ENCODE measurements around the gene ZNF396. TPM values are rescaled to one million over a fixed set of nuclear protein-coding genes. Genes with fewer than 3 reads are reported as not detected.

The ZNF396 gene
- total and polyA plus RNA-seq, 2 donors (not counting 1 experiment from before 2014, with no cell fraction given): 0.40 to 3.2 TPM

GRCh38 chr18:35406666-35407065 lies 29.5 kb upstream of the ZNF396 start:
- DNase-seq (no peak), ATAC-seq (ENCODE audit: low read depth) (no peak)
- ChIA-PET POLR2A (interaction anchor here (0.7 kb wide), 1 partner anchor 88 kb away, joined by 7 read pairs; no protein-coding TSS in a partner anchor), CTCF (interaction anchor here (1.2 to 1.4 kb wide), 3 partner anchors 20 to 543 kb away, joined by 3 to 6 read pairs (median 5); no protein-coding TSS in a partner anchor)
- H3K4me1 Mint-ChIP-seq: peaks cover 30% of the 10 kb centered on the region
- Histone ChIP-seq H3K4me2 (replicated peaks; ENCODE audit: low read depth, low read length, poor library complexity, severe bottlenecking) (no peak overlapping the region), H3K9me3 (ENCODE audit: control extremely low read depth in 1 of 3, control insufficient read depth in 2 of 3, insufficient read depth in 1 of 3, low read length in 2 of 3) (peaks cover 0 to 5% (median 0%) of the 10 kb centered on the region in 3 donors), H3K27ac (ENCODE audit: low read length in 2 of 2) (no peak overlapping the region), H3K27me3 (replicated peaks in 1 of 4; ENCODE audit: control extremely low read depth in 1 of 4, control insufficient read depth in 3 of 4, insufficient read depth in 4 of 4, low read length in 3 of 4) (no peaks in the 10 kb centered on the region), H3K36me3 (replicated peaks in 1 of 2; ENCODE audit: control extremely low read depth in 1 of 2, control insufficient read depth in 1 of 2, extremely low read depth in 1 of 2, insufficient read depth in 2 of 2, low read length in 1 of 2) (no peaks in the 10 kb centered on the region), H3K4me1 (ENCODE audit: control insufficient read depth in 2 of 2, insufficient read depth in 2 of 2, low read length in 2 of 2) (peaks cover 28 to 35% of the 10 kb centered on the region in 2 donors), H2AFZ (ENCODE audit: insufficient read depth, low read depth, low read length, poor library complexity, severe bottlenecking) (no peak overlapping the region), H3K79me2 (ENCODE audit: control insufficient read depth, insufficient read depth, low read length) (no peaks in the 10 kb centered on the region), H3K4me3 (ENCODE audit: control extremely low read depth in 1 of 5, extremely low read depth in 1 of 5, insufficient read depth in 1 of 5, low read depth in 2 of 5, low read length in 4 of 5) (no peak overlapping the region), H4K20me1 (ENCODE audit: control insufficient read depth, insufficient read depth, low read length, poor library complexity, severe bottlenecking) (no peaks in the 10 kb centered on the region), H3K9ac (ENCODE audit: low read length) (no peak overlapping the region)
- H3K9me3 Mint-ChIP-seq (ENCODE audit: insufficient read depth): no peaks in the 10 kb centered on the region
- no peaks in the 10 kb centered on the region for H3K27me3 Mint-ChIP-seq
- no peak overlapping the region for H3K4me3 Mint-ChIP-seq
- TF ChIP-seq EZH2 (IDR thresholded peaks at IDR 0.05; ENCODE audit: borderline replicate concordance, insufficient read depth, low read depth, low read length, poor library complexity, severe bottlenecking): no peak
- TF ChIP-seq CTCF (IDR thresholded peaks at IDR 0.05): no peak
- no peak overlapping the region for H3K27ac Mint-ChIP-seq
- intact Hi-C loops (cut with micrococcal nuclease): loop anchor here (10.0 kb wide), 1 partner anchor 258 kb away; no protein-coding TSS in a partner anchor
- 85% methylated on average over 6 of the region's 6 CpGs for WGBS (ENCODE audit: insufficient coverage)

- no peak overlapping the region for H3K27ac ChIP-seq (ENCODE audit: low read length in 2 of 2)
- no peak overlapping the region for H3K9ac ChIP-seq (ENCODE audit: low read length)
- 100% methylated on average over 2 of the region's 2 CpGs for WGBS (ENCODE audit: insufficient coverage)
- ATAC-seq (ENCODE audit: low read depth) (no peak), DNase-seq (no peak)
- H3K27me3 ChIP-seq (replicated peaks in 1 of 4; ENCODE audit: control extremely low read depth in 1 of 4, control insufficient read depth in 3 of 4, insufficient read depth in 4 of 4, low read length in 3 of 4): peaks cover 0 to 3% (median 1%) of the 10 kb centered on the region in 4 experiments
- H3K27ac Mint-ChIP-seq: no peak overlapping the region
- H3K4me3 Mint-ChIP-seq: no peak overlapping the region
- no peaks in the 10 kb centered on the region for H3K9me3 ChIP-seq (ENCODE audit: control extremely low read depth in 1 of 3, control insufficient read depth in 2 of 3, insufficient read depth in 1 of 3, low read length in 2 of 3)
- no peaks in the 10 kb centered on the region for H3K4me1 Mint-ChIP-seq
- H3K36me3 ChIP-seq (replicated peaks in 1 of 2; ENCODE audit: control extremely low read depth in 1 of 2, control insufficient read depth in 1 of 2, extremely low read depth in 1 of 2, insufficient read depth in 2 of 2, low read length in 1 of 2): no peaks in the 10 kb centered on the region
- ChIA-PET POLR2A (no interaction called here), CTCF (interaction anchor here (1.0 to 1.4 kb wide), 2 partner anchors 9 to 12 kb away, joined by 3 read pairs; no protein-coding TSS in a partner anchor)
- H3K4me3 ChIP-seq (ENCODE audit: control extremely low read depth in 1 of 5, extremely low read depth in 1 of 5, insufficient read depth in 1 of 5, low read depth in 2 of 5, low read length in 4 of 5): no peak overlapping the region
- H3K79me2 ChIP-seq (ENCODE audit: control insufficient read depth, insufficient read depth, low read length): no peaks in the 10 kb centered on the region
- H3K4me2 ChIP-seq (replicated peaks; ENCODE audit: low read depth, low read length, poor library complexity, severe bottlenecking): no peak overlapping the region
- intact Hi-C loops (cut with micrococcal nuclease): no loop called here
- H4K20me1 ChIP-seq (ENCODE audit: control insufficient read depth, insufficient read depth, low read length, poor library complexity, severe bottlenecking): no peaks in the 10 kb centered on the region
- H3K9me3 Mint-ChIP-seq (ENCODE audit: insufficient read depth): no peaks in the 10 kb centered on the region
- peaks cover 9% of the 10 kb centered on the region for H3K27me3 Mint-ChIP-seq
- H3K4me1 ChIP-seq (ENCODE audit: control insufficient read depth in 2 of 2, insufficient read depth in 2 of 2, low read length in 2 of 2): no peaks in the 10 kb centered on the region
- H2AFZ ChIP-seq (ENCODE audit: insufficient read depth, low read depth, low read length, poor library complexity, severe bottlenecking): no peak overlapping the region
- TF ChIP-seq EZH2 (IDR thresholded peaks at IDR 0.05; ENCODE audit: borderline replicate concordance, insufficient read depth, low read depth, low read length, poor library complexity, severe bottlenecking) (no peak), CTCF (IDR thresholded peaks at IDR 0.05) (no peak)
These were observed 20.8 kb upstream of the ZNF396 start for GRCh38 chr18:35397976-35398375.

All from B cell (primary cell).